Astrocyte (in vitro differentiated cells and primary cell): Measurements from ENCODE around the gene USP34. TPM values are rescaled to one million over a fixed set of nuclear protein-coding genes. Genes with fewer than 3 reads are reported as not detected.
"Not testable (repeated sequence)": the region's sequence is repeated elsewhere in the genome, so short reads cannot be mapped to it uniquely, and the experiment has no call there.

ENCODE experiments used
- DNase-seq: peaks from one replicate; pipeline ENCODE4 v3.0.0-alpha.2; 2010; ENCODE audit warnings: low read depth
- FAIRE-seq: peaks from 2 replicates; lab custom pipeline; 2011; peaks lifted over from hg19 to GRCh38; lab: Jason Lieb, UNC
- H2AFZ ChIP-seq: 2 replicates; pipeline ENCODE4 v1.6.0; 2012; ENCODE audit warnings: low read depth, low read length, inconsistent platforms
- H3K27ac ChIP-seq: 2 replicates; pipeline ENCODE4 v1.5.1; 2011; ENCODE audit warnings: low read depth, low read length, inconsistent platforms
- H3K27me3 ChIP-seq: 2 replicates; pipeline ENCODE4 v1.6.0; 2011; ENCODE audit warnings: low read length, inconsistent platforms; ENCODE audit not compliant: insufficient read depth
- H3K36me3 ChIP-seq: 2 replicates; pipeline ENCODE4 v1.5.1; 2011; ENCODE audit warnings: low read length, inconsistent platforms; ENCODE audit not compliant: insufficient read depth
- H3K4me1 ChIP-seq: 2 replicates; pipeline ENCODE4 v1.5.1; 2011; ENCODE audit warnings: low read length, inconsistent platforms; ENCODE audit not compliant: insufficient read depth
- H3K4me2 ChIP-seq: 2 replicates; pipeline ENCODE4 v1.6.0; 2012; ENCODE audit warnings: low read length, inconsistent platforms
- H3K4me3 ChIP-seq: 2 replicates; pipeline ENCODE4 v1.5.1; 2011; ENCODE audit warnings: low read depth, mild to moderate bottlenecking, low read length, inconsistent platforms; ENCODE audit not compliant: insufficient read depth
- H3K79me2 ChIP-seq: 2 replicates; pipeline ENCODE4 v1.6.0; 2012; ENCODE audit warnings: mild to moderate bottlenecking, low read length, inconsistent platforms; ENCODE audit not compliant: insufficient read depth
- H3K9ac ChIP-seq: 2 replicates; pipeline ENCODE4 v1.6.0; 2012; ENCODE audit warnings: mild to moderate bottlenecking, low read length, inconsistent platforms
- H3K9me3 ChIP-seq: 2 replicates; pipeline ENCODE4 v1.5.1; 2012; ENCODE audit warnings: low read depth, mild to moderate bottlenecking, low read length, inconsistent platforms; ENCODE audit not compliant: insufficient read depth
- H4K20me1 ChIP-seq: 2 replicates; pipeline ENCODE4 v1.6.0; 2012; ENCODE audit warnings: low read length, inconsistent platforms; ENCODE audit not compliant: insufficient read depth
- H3K27ac Mint-ChIP-seq: one replicate; pipeline ENCODE4 v1.8.0; 2021; ENCODE audit warnings: mild to moderate bottlenecking, mixed read lengths; ENCODE audit not compliant: unreplicated experiment
- H3K27me3 Mint-ChIP-seq: one replicate; pipeline ENCODE4 v1.8.0; 2021; ENCODE audit warnings: low read depth, mixed read lengths; ENCODE audit not compliant: unreplicated experiment
- H3K36me3 Mint-ChIP-seq: one replicate; pipeline ENCODE4 v1.8.0; 2021; ENCODE audit warnings: low read depth, mixed read lengths; ENCODE audit not compliant: unreplicated experiment
- H3K4me1 Mint-ChIP-seq: one replicate; pipeline ENCODE4 v1.8.0; 2021; ENCODE audit warnings: low read depth, mixed read lengths; ENCODE audit not compliant: unreplicated experiment
- H3K4me3 Mint-ChIP-seq: one replicate; pipeline ENCODE4 v1.8.0; 2021; ENCODE audit warnings: mild to moderate bottlenecking, moderate library complexity, mixed read lengths; ENCODE audit not compliant: unreplicated experiment
- H3K9me3 Mint-ChIP-seq: one replicate; pipeline ENCODE4 v1.8.0; 2021; ENCODE audit warnings: mild to moderate bottlenecking, mixed read lengths; ENCODE audit not compliant: unreplicated experiment
- CTCF ChIP-seq: IDR thresholded peaks from 2 replicates; pipeline ENCODE4 v1.5.1; 2011; ENCODE audit warnings: low read depth, mild to moderate bottlenecking, inconsistent platforms, low read length, moderate library complexity; ENCODE audit not compliant: insufficient read depth
- EZH2 ChIP-seq: IDR thresholded peaks from 2 replicates; pipeline ENCODE4 v1.6.1; 2012; ENCODE audit warnings: mild to moderate bottlenecking, low read length, inconsistent platforms; ENCODE audit not compliant: insufficient read depth
- total RNA-seq: library from RNA; stranded (reverse); gene quantifications from 2 replicates; pipeline ENCODE4 v1.2.1, GENCODE V29; 2021

Gene USP34
- total RNA-seq, 1 donor from 2014 or later, result 99.9 TPM

GRCh38 chr2:61469424-61470121 lies 1.3 kb downstream of the USP34 start:
- peak overlapping the region; percentile 89 for H3K9ac ChIP-seq
- peak overlapping the region; percentile 81 for H3K4me3 ChIP-seq
- TF ChIP-seq EZH2 (no peak), CTCF (no peak)
- H3K9me3 ChIP-seq, result no peaks in the 10 kb centered on the region
- Mint-ChIP-seq H3K4me1 (peaks cover 9% of the 10 kb centered on the region), H3K27ac (peak overlapping the region; percentile 98), H3K4me3 (peak overlapping the region; percentile 95), H3K36me3 (no peaks in the 10 kb centered on the region), H3K9me3 (no peaks in the 10 kb centered on the region), H3K27me3 (no peaks in the 10 kb centered on the region)
- DNase-seq (no peak), FAIRE-seq (no peak)
- peak overlapping the region; percentile 61 for H3K27ac ChIP-seq
- peaks cover 74% of the 10 kb centered on the region for H3K79me2 ChIP-seq
- peaks cover 45% of the 10 kb centered on the region for H4K20me1 ChIP-seq
- H3K36me3 ChIP-seq, result no peaks in the 10 kb centered on the region
- no peaks in the 10 kb centered on the region for H3K27me3 ChIP-seq
- no peak overlapping the region for H2AFZ ChIP-seq
- H3K4me2 ChIP-seq, result peak overlapping the region; percentile 79
- H3K4me1 ChIP-seq, result peaks cover 7% of the 10 kb centered on the region

GRCh38 chr2:61468231-61468630 lies 2.7 kb downstream of the USP34 start:
- not testable (repeated sequence) for H3K9me3 ChIP-seq, H3K27ac ChIP-seq, FAIRE-seq, H3K27ac Mint-ChIP-seq, H3K36me3 ChIP-seq, H3K36me3 Mint-ChIP-seq, H3K9ac ChIP-seq, H3K9me3 Mint-ChIP-seq, H3K4me1 ChIP-seq, DNase-seq, H3K4me3 ChIP-seq, H2AFZ ChIP-seq, H3K27me3 ChIP-seq, H3K27me3 Mint-ChIP-seq, H3K4me2 ChIP-seq
- peak overlapping the region; percentile 95 for H3K4me3 Mint-ChIP-seq
- H3K4me1 Mint-ChIP-seq, result peaks cover 15% of the 10 kb centered on the region
- Histone ChIP-seq H4K20me1 (peaks cover 58% of the 10 kb centered on the region), H3K79me2 (peaks cover 88% of the 10 kb centered on the region)

GRCh38 chr2:61465045-61465444 lies 5.8 kb downstream of the USP34 start:
- no peaks in the 10 kb centered on the region for H3K9me3 ChIP-seq
- no peak overlapping the region for H3K9ac ChIP-seq
- no peaks in the 10 kb centered on the region for H3K27me3 ChIP-seq
- Mint-ChIP-seq H3K27ac (no peak overlapping the region), H3K9me3 (no peaks in the 10 kb centered on the region), H3K27me3 (no peaks in the 10 kb centered on the region), H3K4me3 (no peak overlapping the region), H3K36me3 (no peaks in the 10 kb centered on the region), H3K4me1 (peaks cover 21% of the 10 kb centered on the region)
- no peaks in the 10 kb centered on the region for H3K36me3 ChIP-seq
- H3K27ac ChIP-seq, result no peak overlapping the region
- peaks cover 90% of the 10 kb centered on the region for H4K20me1 ChIP-seq
- no peak overlapping the region for H3K4me3 ChIP-seq
- no peak for DNase-seq
- no peak for TF ChIP-seq EZH2
- no peak for TF ChIP-seq CTCF
- H2AFZ ChIP-seq, result no peak overlapping the region
- no peaks in the 10 kb centered on the region for H3K4me1 ChIP-seq
- no peak overlapping the region for H3K4me2 ChIP-seq
- FAIRE-seq, result no peak
- peaks cover 100% of the 10 kb centered on the region for H3K79me2 ChIP-seq
